HL-60 (cell line): ENCODE data around the gene MED13L.

Source experiments
- DNase-seq, 2 experiments: peaks; one replicate each; pipeline ENCODE4 v3.0.0-alpha.2; 2010 to 2020; ENCODE audit warnings: low read depth in 1 of 2, low spot score in 1 of 2
- H3K27ac ChIP-seq: fragments of 250-450 bp; sonication (Bioruptor Pico); replicated peaks from 2 replicates; pipeline ENCODE4 v1.5.1; 2020; ENCODE audit warnings: mild to moderate bottlenecking, moderate library complexity
- H3K27me3 ChIP-seq: fragments of 250-450 bp; sonication (Bioruptor Pico); 2 replicates; pipeline ENCODE4 v1.5.1; 2021; ENCODE audit warnings: mild to moderate bottlenecking, moderate library complexity; ENCODE audit not compliant: insufficient read depth, poor library complexity, severe bottlenecking
- H3K4me3 ChIP-seq: replicated peaks from 2 replicates; pipeline ENCODE4 v1.5.1; 2011; ENCODE audit warnings: mild to moderate bottlenecking, control low read depth, low read length; ENCODE audit not compliant: insufficient read depth
- GABPA ChIP-seq: IDR thresholded peaks from 2 replicates; pipeline ENCODE4 v1.6.1; 2012; ENCODE audit warnings: low read depth
- POLR2AphosphoS5 ChIP-seq: IDR thresholded peaks from 2 replicates; pipeline ENCODE4 v1.6.1; 2012; ENCODE audit warnings: low read depth
- SPI1 ChIP-seq: IDR thresholded peaks from 2 replicates; pipeline ENCODE4 v1.6.1; 2012; ENCODE audit warnings: low read depth, mild to moderate bottlenecking, borderline replicate concordance
- TF ChIP-seq, protein P1 (sequence below): IDR thresholded peaks from one replicate; pipeline ENCODE4 v1.5.1; 2011; ENCODE audit warnings: low read length, control low read depth, inconsistent platforms; ENCODE audit not compliant: insufficient read depth
- TF ChIP-seq, protein P2 (sequence below): IDR thresholded peaks from 2 replicates; pipeline ENCODE4 v1.6.1; 2012; ENCODE audit warnings: low read depth; ENCODE audit not compliant: insufficient replicate concordance

The MED13L gene

DNA sequence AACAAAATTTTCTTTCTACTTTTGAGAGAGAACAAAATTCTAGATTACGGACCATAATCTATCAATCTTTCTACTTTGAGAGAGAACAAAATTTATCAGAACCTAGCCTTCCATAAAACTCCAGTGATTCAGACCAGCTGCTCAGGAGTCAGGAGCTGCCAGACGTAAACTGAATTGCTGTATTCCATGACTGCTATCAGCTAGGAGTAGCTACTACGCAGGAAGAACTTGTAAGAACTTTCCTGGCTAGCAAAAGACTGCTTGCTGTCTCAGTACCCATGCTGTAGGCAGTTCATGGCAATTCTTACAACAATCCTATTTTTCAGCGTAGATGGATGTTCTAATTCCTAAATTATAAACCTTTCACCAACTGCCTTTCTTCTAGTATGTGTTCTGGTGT, 73.3 kb downstream of the MED13L start:
- Histone ChIP-seq H3K27ac (no peak overlapping the region), H3K27me3 (no peaks in the 10 kb centered on the region), H3K4me3 (no peak overlapping the region)
- no peak for DNase-seq
- TF ChIP-seq, protein P1, sequence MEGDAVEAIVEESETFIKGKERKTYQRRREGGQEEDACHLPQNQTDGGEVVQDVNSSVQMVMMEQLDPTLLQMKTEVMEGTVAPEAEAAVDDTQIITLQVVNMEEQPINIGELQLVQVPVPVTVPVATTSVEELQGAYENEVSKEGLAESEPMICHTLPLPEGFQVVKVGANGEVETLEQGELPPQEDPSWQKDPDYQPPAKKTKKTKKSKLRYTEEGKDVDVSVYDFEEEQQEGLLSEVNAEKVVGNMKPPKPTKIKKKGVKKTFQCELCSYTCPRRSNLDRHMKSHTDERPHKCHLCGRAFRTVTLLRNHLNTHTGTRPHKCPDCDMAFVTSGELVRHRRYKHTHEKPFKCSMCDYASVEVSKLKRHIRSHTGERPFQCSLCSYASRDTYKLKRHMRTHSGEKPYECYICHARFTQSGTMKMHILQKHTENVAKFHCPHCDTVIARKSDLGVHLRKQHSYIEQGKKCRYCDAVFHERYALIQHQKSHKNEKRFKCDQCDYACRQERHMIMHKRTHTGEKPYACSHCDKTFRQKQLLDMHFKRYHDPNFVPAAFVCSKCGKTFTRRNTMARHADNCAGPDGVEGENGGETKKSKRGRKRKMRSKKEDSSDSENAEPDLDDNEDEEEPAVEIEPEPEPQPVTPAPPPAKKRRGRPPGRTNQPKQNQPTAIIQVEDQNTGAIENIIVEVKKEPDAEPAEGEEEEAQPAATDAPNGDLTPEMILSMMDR: no peak
- TF ChIP-seq POLR2AphosphoS5 (no peak), GABPA (no peak), SPI1 (no peak)
- TF ChIP-seq, protein P2, sequence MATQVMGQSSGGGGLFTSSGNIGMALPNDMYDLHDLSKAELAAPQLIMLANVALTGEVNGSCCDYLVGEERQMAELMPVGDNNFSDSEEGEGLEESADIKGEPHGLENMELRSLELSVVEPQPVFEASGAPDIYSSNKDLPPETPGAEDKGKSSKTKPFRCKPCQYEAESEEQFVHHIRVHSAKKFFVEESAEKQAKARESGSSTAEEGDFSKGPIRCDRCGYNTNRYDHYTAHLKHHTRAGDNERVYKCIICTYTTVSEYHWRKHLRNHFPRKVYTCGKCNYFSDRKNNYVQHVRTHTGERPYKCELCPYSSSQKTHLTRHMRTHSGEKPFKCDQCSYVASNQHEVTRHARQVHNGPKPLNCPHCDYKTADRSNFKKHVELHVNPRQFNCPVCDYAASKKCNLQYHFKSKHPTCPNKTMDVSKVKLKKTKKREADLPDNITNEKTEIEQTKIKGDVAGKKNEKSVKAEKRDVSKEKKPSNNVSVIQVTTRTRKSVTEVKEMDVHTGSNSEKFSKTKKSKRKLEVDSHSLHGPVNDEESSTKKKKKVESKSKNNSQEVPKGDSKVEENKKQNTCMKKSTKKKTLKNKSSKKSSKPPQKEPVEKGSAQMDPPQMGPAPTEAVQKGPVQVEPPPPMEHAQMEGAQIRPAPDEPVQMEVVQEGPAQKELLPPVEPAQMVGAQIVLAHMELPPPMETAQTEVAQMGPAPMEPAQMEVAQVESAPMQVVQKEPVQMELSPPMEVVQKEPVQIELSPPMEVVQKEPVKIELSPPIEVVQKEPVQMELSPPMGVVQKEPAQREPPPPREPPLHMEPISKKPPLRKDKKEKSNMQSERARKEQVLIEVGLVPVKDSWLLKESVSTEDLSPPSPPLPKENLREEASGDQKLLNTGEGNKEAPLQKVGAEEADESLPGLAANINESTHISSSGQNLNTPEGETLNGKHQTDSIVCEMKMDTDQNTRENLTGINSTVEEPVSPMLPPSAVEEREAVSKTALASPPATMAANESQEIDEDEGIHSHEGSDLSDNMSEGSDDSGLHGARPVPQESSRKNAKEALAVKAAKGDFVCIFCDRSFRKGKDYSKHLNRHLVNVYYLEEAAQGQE: no peak

DNA sequence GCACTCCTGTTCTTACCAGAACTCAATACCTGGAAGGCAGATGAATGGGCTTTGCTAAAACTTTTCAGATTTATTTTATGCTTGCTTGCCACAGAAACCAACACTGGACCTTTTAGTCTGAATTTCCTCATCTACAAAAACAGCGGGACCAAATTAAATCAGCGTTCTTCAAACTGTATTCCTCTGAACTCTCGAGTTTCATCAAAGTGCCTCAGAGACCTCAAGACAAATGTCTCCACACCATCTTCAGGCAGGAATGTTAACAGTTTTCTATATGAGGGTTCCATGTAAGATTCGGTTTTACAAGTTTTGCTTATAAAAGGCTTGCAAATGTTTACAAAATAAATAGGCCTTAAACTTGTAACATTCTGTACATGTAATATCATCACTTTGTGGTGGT, 74.6 kb downstream of the MED13L start:
- no peak for DNase-seq
- no peak overlapping the region for H3K27ac ChIP-seq
- no peak overlapping the region for H3K4me3 ChIP-seq
- TF ChIP-seq POLR2AphosphoS5 (no peak), SPI1 (no peak), GABPA (no peak)
- TF ChIP-seq, protein P2: no peak
- TF ChIP-seq, protein P1: no peak
- H3K27me3 ChIP-seq: no peaks in the 10 kb centered on the region

DNA sequence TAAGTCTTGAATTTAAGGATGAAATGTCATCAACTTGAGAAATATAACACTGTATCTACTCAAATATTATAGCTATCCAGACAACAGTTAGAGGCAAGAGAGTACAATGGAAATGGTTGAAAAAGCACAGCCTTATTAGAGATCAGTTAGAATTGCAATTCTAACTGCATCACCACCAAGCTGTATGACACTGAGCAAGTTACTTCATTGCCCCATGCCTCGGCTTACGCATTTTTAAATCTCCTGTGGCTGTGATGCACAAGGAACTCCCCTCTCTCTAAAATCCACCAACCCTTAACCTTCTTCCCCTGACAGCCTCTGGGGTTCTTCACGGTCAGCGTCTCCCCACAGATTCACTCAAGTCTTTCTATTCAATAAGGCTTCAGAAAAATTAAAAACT, 75.1 kb downstream of the MED13L start:
- Histone ChIP-seq H3K4me3 (no peak overlapping the region), H3K27me3 (no peaks in the 10 kb centered on the region), H3K27ac (no peak overlapping the region)
- TF ChIP-seq, protein P1: no peak
- TF ChIP-seq SPI1: no peak
- TF ChIP-seq GABPA: no peak
- TF ChIP-seq POLR2AphosphoS5: no peak
- TF ChIP-seq, protein P2: no peak
- no peak for DNase-seq
